GM23338 (cell line): Measurements from ENCODE around the gene HHIP. TPM values are rescaled to one million over a fixed set of nuclear protein-coding genes. Genes with fewer than 3 reads are reported as not detected.

Experiments
- ATAC-seq: fragments of 200-7000 bp; cut with Tn5 transposase; 3 replicates; pipeline ENCODE4 v1.9.1; 2020
- DNase-seq: peaks from one replicate; pipeline ENCODE4 v3.0.0-alpha.2; 2015; ENCODE audit warnings: low spot score
- H2AFZ ChIP-seq: fragments of 200-600 bp; sonication (generic); 2 replicates; pipeline ENCODE4 v1.8.0; 2016; ENCODE audit warnings: antibody characterized with exemption, mild to moderate bottlenecking, moderate library complexity
- H3F3A ChIP-seq: fragments of 200-600 bp; sonication (generic); replicated peaks from 2 replicates; pipeline ENCODE4 v1.8.0; 2017; ENCODE audit warnings: antibody characterized with exemption, mixed run types, low read depth
- H3K27ac ChIP-seq: fragments of 200-600 bp; sonication (generic); 2 replicates; pipeline ENCODE4 v1.6.1; 2016; ENCODE audit warnings: low read depth
- H3K27me3 ChIP-seq: fragments of 200-600 bp; sonication (generic); 2 replicates; pipeline ENCODE4 v1.8.0; 2016; ENCODE audit warnings: mild to moderate bottlenecking, mixed run types, moderate library complexity; ENCODE audit not compliant: insufficient read depth
- H3K36me3 ChIP-seq: fragments of 200-600 bp; sonication (generic); 2 replicates; pipeline ENCODE4 v1.8.0; 2016; ENCODE audit warnings: mild to moderate bottlenecking; ENCODE audit not compliant: insufficient read depth
- H3K4me1 ChIP-seq: fragments of 200-600 bp; sonication (generic); 2 replicates; pipeline ENCODE4 v1.8.0; 2016; ENCODE audit warnings: mild to moderate bottlenecking, moderate library complexity; ENCODE audit not compliant: insufficient read depth
- H3K4me2 ChIP-seq: fragments of 200-600 bp; sonication (generic); 2 replicates; pipeline ENCODE4 v1.7.1; 2017; ENCODE audit warnings: mixed run types
- H3K4me3 ChIP-seq: fragments of 200-600 bp; sonication (generic); 2 replicates; pipeline ENCODE4 v1.6.1; 2016; ENCODE audit warnings: mixed run types
- H3K79me2 ChIP-seq: fragments of 200-600 bp; sonication (generic); replicated peaks from 2 replicates; pipeline ENCODE4 v1.8.0; 2017; ENCODE audit warnings: mild to moderate bottlenecking; ENCODE audit not compliant: insufficient read depth
- H3K9me2 ChIP-seq: fragments of 200-600 bp; sonication (generic); 2 replicates; pipeline ENCODE4 v1.8.0; 2017; ENCODE audit not compliant: insufficient read depth
- H4K20me1 ChIP-seq: fragments of 200-600 bp; sonication (generic); replicated peaks from 2 replicates; pipeline ENCODE4 v1.8.0; 2017; ENCODE audit warnings: mild to moderate bottlenecking; ENCODE audit not compliant: insufficient read depth
- H3K27ac Mint-ChIP-seq: 2 replicates; pipeline ENCODE4 v1.8.0; 2020; ENCODE audit warnings: inconsistent platforms, mild to moderate bottlenecking, moderate library complexity, mixed read lengths
- H3K27me3 Mint-ChIP-seq: 3 replicates; pipeline ENCODE4 v1.8.0; 2022; ENCODE audit warnings: low read depth, mild to moderate bottlenecking, moderate library complexity, mixed read lengths, inconsistent platforms; ENCODE audit not compliant: insufficient read depth, poor library complexity
- H3K36me3 Mint-ChIP-seq: 3 replicates; pipeline ENCODE4 v1.8.0; 2021; ENCODE audit warnings: low read depth, mild to moderate bottlenecking, inconsistent platforms, moderate library complexity, mixed read lengths
- H3K4me1 Mint-ChIP-seq: 3 replicates; pipeline ENCODE4 v1.8.0; 2020; ENCODE audit warnings: mild to moderate bottlenecking, inconsistent platforms, mixed read lengths
- H3K4me3 Mint-ChIP-seq: 3 replicates; pipeline ENCODE4 v1.8.0; 2021; ENCODE audit warnings: moderate library complexity, mild to moderate bottlenecking, inconsistent platforms, mixed read lengths
- H3K9me3 Mint-ChIP-seq: 3 replicates; pipeline ENCODE4 v1.8.0; 2020; ENCODE audit warnings: moderate library complexity, mild to moderate bottlenecking, inconsistent platforms, mixed read lengths
- CREB1 ChIP-seq: fragments of 250-450 bp; sonication (Bioruptor Pico); IDR thresholded peaks from 2 replicates; pipeline ENCODE4 v1.5.0; 2020; ENCODE audit warnings: low read depth, mild to moderate bottlenecking, moderate library complexity
- CTCF ChIP-seq, 2 experiments: fragments of 200-600 bp in 1 of 2; sonication (generic) in 1 of 2; conservative IDR thresholded peaks; 2 replicates each; pipeline versions ENCODE4 v1.5.1 to v1.6.1; 2016 to 2017; ENCODE audit warnings: antibody characterized with exemption in 2 of 2, low read depth in 2 of 2, mild to moderate bottlenecking in 2 of 2, moderate library complexity in 1 of 2
- ETS1 ChIP-seq: IDR thresholded peaks from 2 replicates; pipeline ENCODE4 v1.6.1; 2016; ENCODE audit warnings: antibody characterized with exemption
- EZH2 ChIP-seq: fragments of 200-600 bp; sonication (generic); IDR thresholded peaks from one replicate; pipeline ENCODE4 v1.8.0; 2017; ENCODE audit warnings: antibody characterized with exemption, mild to moderate bottlenecking, low read depth; ENCODE audit not compliant: unreplicated experiment
- EZH2phosphoT487 ChIP-seq: fragments of 200-600 bp; sonication (generic); IDR thresholded peaks from one replicate; pipeline ENCODE4 v1.8.1; 2018; ENCODE audit warnings: antibody characterized with exemption; ENCODE audit not compliant: unreplicated experiment
- JUNB ChIP-seq: IDR thresholded peaks from one replicate; pipeline ENCODE4 v1.6.1; 2016; ENCODE audit warnings: antibody characterized with exemption; ENCODE audit not compliant: unreplicated experiment
- NANOG ChIP-seq: IDR thresholded peaks from 2 replicates; pipeline ENCODE4 v1.6.1; 2016; ENCODE audit warnings: antibody characterized with exemption, borderline replicate concordance
- POLR2AphosphoS5 ChIP-seq: IDR thresholded peaks from 2 replicates; pipeline ENCODE4 v1.6.1; 2016; ENCODE audit warnings: antibody characterized with exemption, low read depth
- REST ChIP-seq: IDR thresholded peaks from one replicate; pipeline ENCODE4 v1.6.1; 2018; ENCODE audit warnings: antibody characterized with exemption; ENCODE audit not compliant: unreplicated experiment
- STAT1 ChIP-seq: IDR thresholded peaks from one replicate; pipeline ENCODE4 v1.6.1; 2016; ENCODE audit warnings: antibody characterized with exemption; ENCODE audit not compliant: unreplicated experiment
- ZNF114 ChIP-seq: fragments of 250-450 bp; sonication (Bioruptor Pico); IDR thresholded peaks from 2 replicates; pipeline ENCODE4 v1.5.0; 2020; ENCODE audit warnings: mild to moderate bottlenecking, moderate library complexity
- ZNF331 ChIP-seq: fragments of 250-450 bp; sonication (Bioruptor Pico); IDR thresholded peaks from 2 replicates; pipeline ENCODE4 v1.5.0; 2020; ENCODE audit warnings: low read depth, mild to moderate bottlenecking, moderate library complexity
- polyA plus RNA-seq: library from polyadenylated mRNA; unstranded; fragments of >200 nt; fragmentation: Nextera tagmentation; extraction: Ambion mirVana; gene quantifications from 2 replicates; pipeline ENCODE4 v1.2.1, GENCODE V29; 2016
- total RNA-seq: library from RNA; depleted of rRNA; stranded (reverse); fragments of >200 nt; shearing (Covaris generic); gene quantifications from 2 replicates; pipeline ENCODE4 v1.2.3, GENCODE V29; 2014

Gene HHIP
- total and polyA plus RNA-seq, 2 experiments from 2014 or later = 2.5 to 4.2 TPM

- H3K36me3 Mint-ChIP-seq = no peaks in the 10 kb centered on the region; the same call in 2 of the 3 replicates
- no peaks in the 10 kb centered on the region for H3K36me3 ChIP-seq
- DNase-seq (peak; percentile 42), ATAC-seq (no peak)
- peaks cover 64% of the 10 kb centered on the region for H3K27me3 ChIP-seq
- H2AFZ ChIP-seq = no peak overlapping the region
- H3K27me3 Mint-ChIP-seq = peaks cover 60% of the 10 kb centered on the region
- no peaks in the 10 kb centered on the region for H3F3A ChIP-seq
- H3K4me1 ChIP-seq = peaks cover 42% of the 10 kb centered on the region
- no peak; the same call in 1 of the 2 replicates for TF ChIP-seq NANOG
- TF ChIP-seq JUNB = no peak
- TF ChIP-seq ZNF114 (CRISPR knock-in tag) = no peak
- TF ChIP-seq REST = no peak
- no peak for TF ChIP-seq ZNF331 (CRISPR knock-in tag)
- TF ChIP-seq POLR2AphosphoS5 = no peak
- no peak for TF ChIP-seq CTCF (conservative IDR thresholded peaks at IDR 0.05; ENCODE audit: low read depth in 2 of 2)
- TF ChIP-seq EZH2phosphoT487 = no peak
- TF ChIP-seq EZH2 = no peak
- TF ChIP-seq ETS1 = no peak
- TF ChIP-seq STAT1 = no peak
- TF ChIP-seq CREB1 = no peak
- H3K27ac ChIP-seq = no peak overlapping the region
- no peaks in the 10 kb centered on the region for H3K9me2 ChIP-seq
- peaks cover 46% of the 10 kb centered on the region for H3K4me1 Mint-ChIP-seq
- H3K4me2 ChIP-seq = peak overlapping the region; percentile 85
- peak overlapping the region; percentile 76 for H3K4me3 Mint-ChIP-seq
- H3K4me3 ChIP-seq = peak overlapping the region; percentile 58
- no peaks in the 10 kb centered on the region for H4K20me1 ChIP-seq
- no peaks in the 10 kb centered on the region for H3K79me2 ChIP-seq
- no peaks in the 10 kb centered on the region for H3K9me3 Mint-ChIP-seq
- H3K27ac Mint-ChIP-seq = no peak overlapping the region
These were observed 2.1 kb downstream of the HHIP start for GRCh38 chr4:144648042-144648441.
